Activated naive CD4-positive, alpha-beta T cell treated with anti-CD3 and anti-CD28 coated beads for 36 hours (primary cell): ENCODE data around the gene C6. TPM values are rescaled to one million over a fixed set of nuclear protein-coding genes. Genes with fewer than 3 reads are reported as not detected.

Experiments
- CTCF ChIA-PET: fragments of 350-600 bp; sonication (Branson Sonifier 250); formaldehyde crosslinking; loops from one replicate; lab custom pipeline; 2021; ENCODE audit warnings: antibody characterized with exemption; lab: Charles Lee
- DNase-seq: peaks from one replicate; pipeline ENCODE4 v3.0.0-alpha.2; 2020
- H3K27ac Mint-ChIP-seq: one replicate; pipeline ENCODE4 v1.8.0; 2021; ENCODE audit warnings: mild to moderate bottlenecking, mixed read lengths
- H3K27me3 Mint-ChIP-seq: one replicate; pipeline ENCODE4 v1.8.0; 2021; ENCODE audit warnings: low read depth, mixed read lengths
- H3K36me3 Mint-ChIP-seq: one replicate; pipeline ENCODE4 v1.8.0; 2021; ENCODE audit warnings: low read depth, mixed read lengths
- H3K4me1 Mint-ChIP-seq: one replicate; pipeline ENCODE4 v1.8.0; 2021; ENCODE audit warnings: low read depth, mixed read lengths
- H3K4me3 Mint-ChIP-seq: one replicate; pipeline ENCODE4 v1.8.0; 2021; ENCODE audit warnings: mild to moderate bottlenecking, moderate library complexity, mixed read lengths
- H3K9me3 Mint-ChIP-seq: one replicate; pipeline ENCODE4 v1.8.0; 2021; ENCODE audit warnings: mixed read lengths
- intact Hi-C: fragments of 100-400 bp; cut with micrococcal nuclease; formaldehyde crosslinking; loops from one replicate; pipeline ENCODE4 v1.15.1; 2023
- total RNA-seq, 2 experiments: library from RNA; stranded (reverse); gene quantifications; one replicate each; pipeline ENCODE4 v1.2.3, GENCODE V29; 2021

The C6 gene
- total RNA-seq, 2 experiments from 2014 or later, result not detected

GRCh38 chr5:41102341-41102740 is 111.0 kb downstream of the C6 start:
- Mint-ChIP-seq H3K4me3 (no peak overlapping the region), H3K27ac (no peak overlapping the region), H3K36me3 (no peaks in the 10 kb centered on the region), H3K27me3 (no peaks in the 10 kb centered on the region), H3K4me1 (no peaks in the 10 kb centered on the region), H3K9me3 (no peaks in the 10 kb centered on the region)
- intact Hi-C loops, result no loop called here
- DNase-seq, result no peak
- CTCF ChIA-PET, result no interaction called here

- Mint-ChIP-seq H3K9me3 (no peaks in the 10 kb centered on the region), H3K4me3 (no peak overlapping the region), H3K36me3 (no peaks in the 10 kb centered on the region), H3K27me3 (no peaks in the 10 kb centered on the region), H3K4me1 (no peaks in the 10 kb centered on the region), H3K27ac (no peak overlapping the region)
- DNase-seq, result no peak
- CTCF ChIA-PET, result no interaction called here
- intact Hi-C loops, result no loop called here
Observed at GRCh38 chr5:41097642-41098041, 115.7 kb downstream of the C6 start.

- no peak overlapping the region for H3K4me3 Mint-ChIP-seq
- DNase-seq, result no peak
- no peaks in the 10 kb centered on the region for H3K27me3 Mint-ChIP-seq
- CTCF ChIA-PET, result no interaction called here
- no peaks in the 10 kb centered on the region for H3K9me3 Mint-ChIP-seq
- intact Hi-C loops, result no loop called here
- no peak overlapping the region for H3K27ac Mint-ChIP-seq
- no peaks in the 10 kb centered on the region for H3K4me1 Mint-ChIP-seq
- no peaks in the 10 kb centered on the region for H3K36me3 Mint-ChIP-seq
Observed at GRCh38 chr5:41095324-41096101, 117.8 kb downstream of the C6 start.

GRCh38 chr5:41094871-41095270 is 118.5 kb downstream of the C6 start:
- DNase-seq, result no peak
- no peaks in the 10 kb centered on the region for H3K9me3 Mint-ChIP-seq
- H3K27ac Mint-ChIP-seq, result no peak overlapping the region
- H3K36me3 Mint-ChIP-seq, result no peaks in the 10 kb centered on the region
- H3K4me1 Mint-ChIP-seq, result no peaks in the 10 kb centered on the region
- intact Hi-C loops, result no loop called here
- CTCF ChIA-PET, result no interaction called here
- H3K27me3 Mint-ChIP-seq, result no peaks in the 10 kb centered on the region
- no peak overlapping the region for H3K4me3 Mint-ChIP-seq

- intact Hi-C loops, result no loop called here
- Mint-ChIP-seq H3K4me3 (no peak overlapping the region), H3K36me3 (no peaks in the 10 kb centered on the region), H3K27ac (no peak overlapping the region), H3K27me3 (no peaks in the 10 kb centered on the region), H3K4me1 (no peaks in the 10 kb centered on the region), H3K9me3 (no peaks in the 10 kb centered on the region)
- CTCF ChIA-PET, result no interaction called here
- DNase-seq, result no peak
Observed at GRCh38 chr5:41093803-41094202, 119.5 kb downstream of the C6 start.

Other genes with a start within 250 kb of the C6 start
- not detected for gene MROH2B, start 142.2 kb downstream of the C6 start, total RNA-seq